GM19099 (cell line): ENCODE results near the gene IL13RA2.

Experiments
- POLR2A ChIP-seq: IDR thresholded peaks from 3 replicates; pipeline ENCODE4 v1.6.1; 2011; ENCODE audit warnings: low read depth; ENCODE audit not compliant: insufficient read length; ENCODE audit errors: extremely low read depth

Gene IL13RA2

GRCh38 chrX:115021121-115021520 is 3.7 kb upstream of the IL13RA2 start:
- no peak for TF ChIP-seq POLR2A

- no peak for TF ChIP-seq POLR2A
These were observed 1.5 kb upstream of the IL13RA2 start for GRCh38 chrX:115018944-115019343.

- TF ChIP-seq POLR2A = no peak
These were observed 728 bp upstream of the IL13RA2 start for GRCh38 chrX:115018040-115018647.

- no peak for TF ChIP-seq POLR2A
These were observed 3.7 kb downstream of the IL13RA2 start for GRCh38 chrX:115013705-115014104.

- no peak for TF ChIP-seq POLR2A
These were observed 6.0 kb downstream of the IL13RA2 start for GRCh38 chrX:115011428-115011827.

GRCh38 chrX:114999906-115000305 is 17.5 kb downstream of the IL13RA2 start:
- no peak for TF ChIP-seq POLR2A

GRCh38 chrX:114997779-114998178 is 19.6 kb downstream of the IL13RA2 start:
- no peak for TF ChIP-seq POLR2A

- no peak for TF ChIP-seq POLR2A
These were observed 31.3 kb downstream of the IL13RA2 start for GRCh38 chrX:114985967-114986592.

GRCh38 chrX:114976292-114976691 is 41.1 kb downstream of the IL13RA2 start:
- TF ChIP-seq POLR2A = no peak

- TF ChIP-seq POLR2A = no peak
These were observed 44.4 kb downstream of the IL13RA2 start for GRCh38 chrX:114973013-114973412.

GRCh38 chrX:114970806-114971205 is 46.6 kb downstream of the IL13RA2 start:
- TF ChIP-seq POLR2A = no peak

- TF ChIP-seq POLR2A = no peak
These were observed 53.0 kb downstream of the IL13RA2 start for GRCh38 chrX:114964374-114964773.

GRCh38 chrX:114962209-114962608 is 55.2 kb downstream of the IL13RA2 start:
- no peak for TF ChIP-seq POLR2A

GRCh38 chrX:114959729-114960128 is 57.7 kb downstream of the IL13RA2 start:
- no peak for TF ChIP-seq POLR2A
